ENCODE measurements around the gene WSB2.
"Not testable (repeated sequence)": the region's sequence is repeated elsewhere in the genome, so short reads cannot be mapped to it uniquely, and the experiment has no call there.

Gene WSB2

GRCh38 chr12:117999806-118000205 is 61.2 kb downstream of the WSB2 start:
- not testable (repeated sequence) for H3K4me3 Mint-ChIP-seq; H3K4me1 Mint-ChIP-seq (ENCODE audit: low read depth); H3K36me3 Mint-ChIP-seq; H3K27ac Mint-ChIP-seq; H3K27me3 Mint-ChIP-seq; H3K9me3 Mint-ChIP-seq (ENCODE audit: low read depth)

- Mint-ChIP-seq H3K4me1 (ENCODE audit: low read depth) (no peaks in the 10 kb centered on the region), H3K27me3 (peaks cover 4% of the 10 kb centered on the region), H3K27ac (no peak overlapping the region), H3K36me3 (no peaks in the 10 kb centered on the region), H3K9me3 (ENCODE audit: low read depth) (peaks cover 5% of the 10 kb centered on the region), H3K4me3 (no peak overlapping the region)
These were observed 62.3 kb downstream of the WSB2 start for GRCh38 chr12:117998719-117999118.

- Mint-ChIP-seq H3K27me3 (peaks cover 7% of the 10 kb centered on the region), H3K9me3 (ENCODE audit: low read depth) (peaks cover 5% of the 10 kb centered on the region), H3K27ac (peak overlapping the region; percentile 6), H3K4me1 (ENCODE audit: low read depth) (no peaks in the 10 kb centered on the region), H3K36me3 (no peaks in the 10 kb centered on the region), H3K4me3 (no peak overlapping the region)
These were observed 66.2 kb downstream of the WSB2 start for GRCh38 chr12:117994551-117995438.

- H3K36me3 Mint-ChIP-seq, result no peaks in the 10 kb centered on the region
- peaks cover 7% of the 10 kb centered on the region for H3K27me3 Mint-ChIP-seq
- no peak overlapping the region for H3K27ac Mint-ChIP-seq
- H3K4me3 Mint-ChIP-seq, result no peak overlapping the region
- H3K4me1 Mint-ChIP-seq (ENCODE audit: low read depth), result no peaks in the 10 kb centered on the region
- H3K9me3 Mint-ChIP-seq (ENCODE audit: low read depth), result no peaks in the 10 kb centered on the region
These were observed 74.1 kb downstream of the WSB2 start for GRCh38 chr12:117986705-117987469.

GRCh38 chr12:117985182-117985581 is 75.8 kb downstream of the WSB2 start:
- Mint-ChIP-seq H3K4me3 (no peak overlapping the region), H3K9me3 (ENCODE audit: low read depth) (no peaks in the 10 kb centered on the region), H3K4me1 (ENCODE audit: low read depth) (no peaks in the 10 kb centered on the region), H3K27ac (no peak overlapping the region), H3K36me3 (no peaks in the 10 kb centered on the region), H3K27me3 (peaks cover 6% of the 10 kb centered on the region)
